C1 segment of cervical spinal cord (tissue), 14 donors: ENCODE measurements around the gene SCN4B.

Experiments used
- DNase-seq, 14 donors: peaks; one replicate each; lab custom pipeline; 2025; lab: John Stamatoyannopoulos, UW

Gene SCN4B

DNA sequence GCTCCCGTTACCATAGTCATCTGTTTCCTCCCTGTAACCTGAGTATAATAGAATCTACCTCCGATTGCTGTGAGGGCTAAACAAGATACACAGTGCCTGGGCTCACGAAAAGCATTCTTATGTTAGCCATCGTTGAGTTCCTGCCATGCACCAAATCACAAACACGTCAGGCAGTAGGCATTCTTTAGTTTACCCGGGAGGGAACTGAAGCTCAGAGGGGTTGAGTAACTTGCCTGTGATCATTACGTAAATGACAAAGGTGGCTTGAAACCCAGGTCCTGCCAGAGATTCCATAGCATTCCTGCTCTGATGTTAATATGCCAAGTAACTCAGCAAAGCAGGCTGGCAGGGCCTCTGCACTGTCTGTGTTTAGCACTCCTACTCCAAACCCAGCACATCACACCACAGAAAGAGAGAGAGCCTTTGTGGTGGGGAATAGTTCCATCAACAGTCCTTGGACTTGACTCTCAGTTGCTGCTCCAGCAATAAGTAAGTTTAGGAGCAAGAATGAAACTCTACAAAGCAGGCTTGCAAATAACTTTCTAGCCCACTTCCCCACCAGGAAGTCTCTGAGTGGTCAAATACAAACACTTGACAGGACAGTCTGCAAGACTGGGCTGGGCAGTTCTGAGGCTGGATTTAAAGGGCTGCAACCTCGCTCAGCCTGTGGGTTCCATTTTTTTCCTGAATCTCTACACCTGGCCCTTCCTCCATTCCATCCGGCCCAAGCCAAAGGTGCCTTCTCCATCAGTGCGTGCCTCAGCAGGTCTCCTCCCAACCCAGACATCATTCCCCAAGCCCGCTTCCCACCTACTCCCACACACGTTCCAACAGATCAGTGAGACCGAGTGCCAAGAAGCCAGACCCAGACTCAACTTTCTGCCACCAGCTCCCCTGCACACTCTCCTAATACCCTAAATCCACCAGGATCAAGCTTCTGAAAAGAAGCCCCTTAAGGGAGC lies 22.7 kb upstream of the SCN4B start:
- DNase-seq, result peak in 4 of 14 donors; percentile 37 to 70 (median 41)

GRCh38 chr11:118174006-118174567 lies 21.5 kb upstream of the SCN4B start:
- no peak for DNase-seq

DNA sequence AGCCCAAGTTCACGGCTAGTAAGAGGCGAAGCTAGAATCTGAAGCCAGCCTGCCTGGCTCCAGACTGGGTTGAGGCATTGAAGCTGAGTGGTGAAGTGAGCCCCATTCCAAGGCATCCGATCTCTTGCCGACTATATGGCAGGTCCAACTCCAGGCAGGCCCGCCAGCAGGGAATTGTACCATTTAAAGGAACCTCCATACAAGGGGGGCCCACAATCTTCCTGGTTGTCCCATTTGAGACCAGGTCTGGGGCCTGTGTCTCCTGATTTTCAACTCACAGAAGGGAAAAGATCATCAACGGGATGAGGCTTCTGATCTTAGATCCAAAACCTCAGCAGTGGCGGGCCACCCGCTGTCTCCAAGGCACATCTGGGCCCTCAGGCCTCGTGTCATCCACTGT lies 19.7 kb upstream of the SCN4B start:
- DNase-seq, result no peak

DNA sequence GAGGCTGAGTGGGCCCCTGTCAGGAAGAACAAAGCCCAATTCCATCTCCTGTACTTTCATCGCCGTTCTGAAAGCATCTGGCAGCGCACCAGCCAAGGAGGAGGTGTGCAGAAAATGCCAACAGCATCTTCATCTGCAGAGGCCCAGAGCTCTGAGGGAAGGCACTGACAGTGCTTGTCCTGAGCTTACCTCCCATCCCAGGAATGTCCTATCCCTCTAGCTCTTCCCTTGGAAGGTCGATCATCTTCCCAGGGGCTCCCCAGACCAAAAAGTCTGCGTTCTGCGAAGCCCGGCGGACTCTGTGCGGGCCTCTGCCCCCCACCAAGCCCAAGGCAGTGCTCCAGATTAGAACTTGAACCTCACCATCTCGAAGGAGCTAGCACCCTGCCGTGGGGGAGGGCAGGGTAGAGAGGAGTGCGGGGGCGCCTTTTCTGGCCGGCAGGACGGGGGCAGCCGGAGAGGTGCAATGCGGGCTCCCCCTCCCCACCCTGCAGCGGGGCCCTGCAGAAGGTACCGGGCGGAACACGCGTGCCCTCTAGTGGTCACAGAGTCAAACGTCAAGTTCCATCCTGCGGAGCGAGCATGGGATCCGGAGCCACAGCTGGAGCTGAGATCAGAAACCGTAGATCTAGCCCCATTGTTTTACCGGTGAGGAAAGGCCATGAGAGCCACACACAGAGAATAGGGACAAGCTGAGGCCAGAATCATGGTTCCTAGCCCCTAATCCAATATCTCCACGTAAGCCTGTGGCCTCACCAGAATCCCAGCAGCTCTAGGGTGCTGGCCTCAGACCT lies 18.8 kb upstream of the SCN4B start:
- peak in 13 of 14 donors; percentile 26 to 81 (median 67) for DNase-seq

DNA sequence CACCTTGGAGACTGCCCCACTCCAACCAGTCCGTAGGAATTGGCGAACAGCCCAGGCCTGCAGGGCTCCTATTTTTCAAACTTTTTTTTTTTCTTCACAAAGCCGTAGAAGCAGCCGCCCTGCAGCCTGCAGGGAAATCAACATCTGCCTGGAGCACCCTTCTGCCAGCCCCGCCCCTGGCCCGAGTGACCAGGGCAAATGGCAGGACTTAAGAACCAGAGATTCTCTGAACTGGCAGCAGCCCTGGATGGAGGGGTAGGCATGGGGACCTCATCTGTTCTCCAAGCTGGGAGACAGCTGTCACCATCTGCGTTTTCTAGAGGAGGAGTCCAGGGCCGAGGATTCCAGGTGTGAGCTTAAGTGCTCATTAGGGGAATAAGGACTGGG lies 18.3 kb upstream of the SCN4B start:
- DNase-seq, result no peak

GRCh38 chr11:118170231-118170630 lies 17.6 kb upstream of the SCN4B start:
- no peak for DNase-seq

DNA sequence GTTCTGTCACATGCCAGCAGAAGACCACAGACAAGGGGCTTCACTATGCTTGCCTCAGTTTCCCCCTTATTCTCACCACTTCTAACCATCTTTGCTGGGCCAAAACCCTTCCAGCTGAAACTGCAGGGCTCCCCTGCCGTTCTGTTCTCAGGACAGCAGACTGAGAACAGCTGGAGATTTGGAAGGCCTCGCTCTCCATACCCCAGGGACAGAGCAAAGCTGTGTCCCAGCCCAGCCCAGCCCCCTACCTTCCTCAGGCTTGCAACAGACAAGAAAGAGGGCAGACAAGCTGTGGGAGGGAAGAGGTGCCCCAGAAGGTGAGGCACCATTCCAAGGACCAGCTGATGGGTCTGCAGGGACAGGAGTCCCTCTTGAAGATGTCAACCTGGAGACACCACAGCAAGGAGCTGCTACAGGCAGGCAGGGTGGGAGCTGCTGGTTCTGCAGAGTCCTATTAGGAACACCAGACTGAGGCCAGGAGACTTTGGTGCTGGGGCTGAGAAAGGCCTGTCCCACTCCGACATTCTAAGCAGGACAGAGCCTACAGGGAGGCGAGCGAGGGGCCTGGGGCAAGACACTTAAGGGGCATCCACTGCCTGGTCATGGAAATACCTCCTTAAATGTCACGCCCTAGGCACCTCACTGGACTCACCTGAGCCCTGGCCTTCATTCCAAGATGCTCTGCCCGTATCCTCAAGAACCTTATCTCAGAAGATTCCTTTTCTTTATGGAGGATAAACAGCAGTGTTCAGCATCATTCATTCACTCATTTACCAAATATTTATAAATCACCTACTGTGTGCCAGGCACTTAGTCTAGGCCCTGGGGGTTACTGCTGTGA lies 16.9 kb upstream of the SCN4B start:
- no peak for DNase-seq

GRCh38 chr11:118168751-118169150 lies 16.1 kb upstream of the SCN4B start:
- no peak for DNase-seq

DNA sequence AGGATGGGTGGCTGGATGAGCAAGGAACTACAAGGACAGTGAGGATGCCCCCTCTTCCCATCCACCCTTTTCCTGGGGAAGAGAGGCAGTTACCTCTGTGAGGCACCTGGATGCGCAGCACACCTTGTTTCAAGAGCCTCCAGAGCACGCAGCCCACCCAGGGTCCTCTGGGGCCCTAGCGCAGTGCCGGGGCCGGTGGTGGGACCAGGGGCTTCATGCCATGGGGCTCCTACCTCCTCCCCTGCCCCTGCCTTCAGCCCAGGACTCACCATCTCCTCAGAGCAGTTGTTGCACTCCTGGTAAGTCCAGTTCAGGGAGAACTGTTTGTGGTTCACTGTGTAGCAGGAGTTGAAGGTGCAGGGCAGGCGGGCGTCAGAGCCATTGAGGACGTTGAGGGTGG lies 15.7 kb upstream of the SCN4B start:
- DNase-seq, result no peak

- DNase-seq, result no peak
Observed at GRCh38 chr11:118167906-118168305, 15.3 kb upstream of the SCN4B start.

DNA sequence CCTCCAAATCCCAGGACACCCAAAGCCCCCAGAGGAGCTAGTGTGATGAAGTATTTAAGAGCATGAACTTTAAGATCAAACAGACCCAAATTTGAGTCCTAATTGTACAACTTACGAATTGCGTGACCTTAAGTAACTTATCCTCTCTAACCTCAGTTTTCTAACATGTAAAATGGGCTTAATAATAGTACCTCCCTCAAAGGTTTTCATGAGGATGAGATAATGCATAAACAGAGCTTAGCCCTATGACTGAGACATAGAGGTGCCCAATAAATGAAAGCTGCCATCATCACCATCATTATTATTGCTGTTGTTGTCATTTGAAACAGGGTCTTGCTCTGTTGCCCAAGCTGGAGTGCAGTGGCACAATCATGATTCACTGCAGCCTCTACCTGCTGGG lies 14.6 kb upstream of the SCN4B start:
- DNase-seq, result no peak

- DNase-seq, result no peak
Observed at GRCh38 chr11:118166641-118167040, 14.0 kb upstream of the SCN4B start.

DNA sequence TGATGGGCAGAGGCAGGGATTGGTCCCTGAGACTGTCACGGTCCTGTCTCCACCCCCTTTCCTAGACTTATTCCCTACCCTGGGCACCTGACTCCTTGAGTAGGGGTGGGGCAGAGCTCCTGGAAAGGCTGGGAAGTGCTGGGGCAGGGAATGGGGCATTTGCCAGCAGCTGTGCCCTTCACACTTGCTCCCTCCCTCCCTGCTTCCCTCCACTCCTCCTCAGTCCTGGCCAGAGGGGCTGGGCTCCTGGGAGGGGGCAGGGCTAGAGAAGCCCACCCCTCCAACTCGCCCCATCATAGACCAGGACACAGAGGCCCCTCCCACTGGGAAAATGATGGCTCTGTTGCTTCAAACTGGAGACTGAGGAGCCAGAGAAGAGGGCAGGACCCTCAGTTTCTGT lies 12.3 kb upstream of the SCN4B start:
- DNase-seq, result no peak

DNA sequence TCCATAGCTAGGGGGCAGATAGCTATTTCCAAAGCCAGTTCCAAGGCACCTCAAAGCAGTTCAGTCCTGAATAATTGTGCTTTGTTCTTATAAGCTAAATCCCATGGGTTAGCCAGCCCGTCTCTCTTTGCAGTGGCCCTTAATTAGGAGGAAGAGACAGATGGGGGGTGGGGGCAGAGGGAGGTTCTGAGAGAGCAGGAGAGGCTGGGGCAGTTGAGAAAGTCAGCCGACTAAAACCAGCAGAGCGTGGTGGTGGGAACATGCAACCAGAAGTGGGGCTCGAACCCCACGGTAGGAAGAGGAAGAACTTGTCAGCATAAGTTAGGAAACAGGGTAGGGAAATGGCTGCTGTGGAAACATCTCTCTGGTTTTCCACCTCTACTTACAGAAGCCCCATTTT lies 10.9 kb upstream of the SCN4B start:
- no peak for DNase-seq

DNA sequence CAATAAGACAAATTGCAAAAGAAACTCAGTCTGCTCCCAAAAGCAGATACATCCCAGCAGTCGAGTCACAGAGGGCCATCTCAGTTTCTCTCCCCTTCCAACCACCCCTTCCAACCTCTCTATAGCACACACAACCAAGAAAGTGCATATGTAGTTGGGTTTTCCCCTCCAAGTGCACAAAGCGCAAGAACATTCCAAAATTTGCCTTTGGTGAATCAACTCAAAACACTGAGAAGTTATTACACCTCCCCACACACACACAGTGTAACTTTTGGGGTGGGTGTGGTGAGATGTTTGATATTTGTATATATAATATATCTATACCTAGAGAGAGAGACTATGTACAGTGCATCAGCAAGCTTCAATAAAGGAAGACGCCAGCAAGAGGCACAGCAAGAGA lies 10.2 kb upstream of the SCN4B start:
- no peak for DNase-seq

DNA sequence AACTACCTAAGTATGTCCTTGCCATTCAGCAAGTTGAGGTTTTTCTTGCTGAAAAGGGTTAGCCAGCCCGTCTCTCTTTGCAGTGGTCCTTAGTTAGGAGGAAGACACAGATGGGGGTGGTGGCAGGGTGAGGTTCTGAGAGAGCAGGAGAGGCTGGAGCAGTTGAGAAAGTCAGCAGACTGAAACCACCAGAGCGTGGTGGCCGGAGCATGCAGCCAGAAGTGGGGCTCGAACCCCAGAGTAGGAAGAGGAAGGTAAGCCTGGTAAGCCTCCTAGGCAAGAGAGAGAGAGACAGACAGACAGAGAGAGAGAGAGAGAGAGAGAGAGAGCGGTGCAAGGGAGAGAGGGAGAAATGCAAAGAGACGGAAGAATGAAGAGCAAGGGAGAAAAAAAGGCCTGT lies 9.2 kb upstream of the SCN4B start:
- no peak for DNase-seq

DNA sequence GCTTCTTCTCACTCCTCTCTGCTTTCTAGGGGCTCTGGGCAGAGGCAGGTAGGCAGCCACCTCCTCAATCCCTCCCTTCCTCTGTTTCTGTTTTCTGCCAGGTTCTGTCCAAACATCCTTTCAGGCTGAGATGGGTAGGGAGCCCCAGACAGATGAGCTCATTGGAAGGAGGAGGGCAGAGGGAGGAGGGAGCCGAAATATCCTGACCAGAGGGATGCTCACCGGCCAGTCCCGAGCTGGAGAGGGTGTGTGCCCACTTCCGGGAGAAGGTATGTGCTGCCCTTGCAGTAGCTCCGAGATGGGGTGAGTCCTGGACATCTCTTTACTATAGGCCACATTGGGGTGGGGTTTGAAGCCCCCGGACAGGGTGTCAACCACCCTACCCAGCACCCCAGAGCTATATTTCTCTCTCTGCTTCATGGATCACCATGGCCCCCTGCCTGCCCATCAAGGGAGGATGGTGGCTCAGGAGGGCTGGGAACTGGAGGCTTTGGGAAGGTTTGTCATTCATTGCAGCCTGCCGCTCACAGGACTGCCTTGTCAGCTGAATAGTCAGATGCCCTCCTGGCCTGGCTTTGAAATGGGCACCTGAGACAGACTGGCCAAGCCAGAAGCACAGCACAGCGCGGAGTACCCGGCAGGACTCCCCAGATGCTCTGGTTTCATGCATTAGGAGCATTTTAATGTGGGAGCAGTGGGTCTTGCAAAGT lies 4.7 kb upstream of the SCN4B start:
- DNase-seq, result no peak

DNA sequence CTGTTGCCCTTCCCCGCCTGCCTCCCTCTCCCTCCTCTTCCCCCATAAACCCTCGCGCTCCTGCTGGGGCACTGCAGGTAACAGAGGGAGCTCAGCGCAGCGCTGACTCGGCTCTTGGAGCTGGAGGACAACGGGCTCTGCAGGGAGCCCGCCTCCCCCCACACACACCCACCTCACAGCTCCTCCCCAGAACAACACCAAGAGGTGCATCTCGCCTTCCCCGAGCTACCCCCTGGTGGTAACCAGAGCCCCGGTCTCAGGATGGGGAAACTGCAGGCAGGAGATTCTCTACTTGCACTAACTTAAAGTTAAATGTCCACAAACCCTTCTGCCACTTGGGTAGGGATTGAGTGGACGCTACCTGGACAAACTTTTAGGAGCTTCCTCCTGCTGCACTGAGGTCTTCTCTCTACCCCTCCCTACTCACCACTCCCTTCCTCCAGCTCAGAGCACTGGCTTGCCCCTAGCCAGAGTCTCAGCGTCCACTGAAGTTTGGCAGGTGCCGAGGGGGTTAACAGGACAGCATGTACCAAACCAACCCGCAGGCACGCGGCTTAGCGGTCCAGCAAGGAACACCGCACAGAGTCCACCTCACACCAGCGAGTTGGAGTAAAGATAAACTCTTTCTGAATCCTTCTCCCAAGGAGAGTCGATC lies 4.0 kb upstream of the SCN4B start:
- DNase-seq, result peak in 1 of 14 donors; percentile 17

- no peak for DNase-seq
Observed at GRCh38 chr11:118155776-118156530, 3.3 kb upstream of the SCN4B start.

GRCh38 chr11:118154641-118155040 lies 2.0 kb upstream of the SCN4B start:
- DNase-seq, result no peak
